Colonic mucosa (tissue), 4 donors: ENCODE results near the gene MOB3B. TPM values are rescaled to one million over a fixed set of nuclear protein-coding genes. Genes with fewer than 3 reads are reported as not detected.
"Not testable (repeated sequence)": the region's sequence is repeated elsewhere in the genome, so short reads cannot be mapped to it uniquely, and the experiment has no call there.

Source experiments
- DNase-seq: peaks from one replicate; pipeline ENCODE4 v3.0.0-alpha.2; 2020
- H3K27ac ChIP-seq: fragments of 200-600 bp; one replicate; pipeline ENCODE4 v1.8.0; 2021
- H3K27me3 ChIP-seq: fragments of 200-600 bp; one replicate; pipeline ENCODE4 v1.8.0; 2021
- H3K36me3 ChIP-seq: fragments of 200-600 bp; one replicate; pipeline ENCODE4 v1.8.0; 2021
- H3K4me1 ChIP-seq: fragments of 200-600 bp; one replicate; pipeline ENCODE4 v1.8.0; 2021; ENCODE audit warnings: mild to moderate bottlenecking
- H3K4me3 ChIP-seq: fragments of 200-600 bp; one replicate; pipeline ENCODE4 v1.8.0; 2021
- H3K9ac ChIP-seq, 2 donors: one replicate each; pipeline ENCODE4 v1.7.0; 2013; ENCODE audit warnings: control low read depth in 2 of 2, low read depth in 2 of 2, low read length in 2 of 2
- H3K9me3 ChIP-seq: fragments of 200-600 bp; one replicate; pipeline ENCODE4 v1.8.0; 2021
- intact Hi-C: fragments of 100-400 bp; cut with DNase I; formaldehyde crosslinking; loops from one replicate; pipeline ENCODE4 v1.14.1; 2022
- total RNA-seq, 2 donors: library from RNA; stranded (reverse); fragmentation: NEBNext Ultra II Directional in 1 of 2; extraction: Animal tissue kit (Norgen Biotek cat#: 25700) in 1 of 2; gene quantifications; one replicate each; pipeline ENCODE4 v1.2.1, GENCODE V29; 2021
- TF ChIP-seq, protein P1 (sequence below): fragments of 200-600 bp; IDR thresholded peaks from one replicate; pipeline ENCODE4 v1.8.0; 2022; ENCODE audit warnings: antibody characterized with exemption, mild to moderate bottlenecking
- donor health status: healthy.
- donor health status: DM: no; HTN: no; CAD: no.
- donor health status: DM: no; HTN: no; CAD: no.

The MOB3B gene
- total RNA-seq, 2 donors from 2014 or later, result 35.8 to 39.6 TPM

DNA sequence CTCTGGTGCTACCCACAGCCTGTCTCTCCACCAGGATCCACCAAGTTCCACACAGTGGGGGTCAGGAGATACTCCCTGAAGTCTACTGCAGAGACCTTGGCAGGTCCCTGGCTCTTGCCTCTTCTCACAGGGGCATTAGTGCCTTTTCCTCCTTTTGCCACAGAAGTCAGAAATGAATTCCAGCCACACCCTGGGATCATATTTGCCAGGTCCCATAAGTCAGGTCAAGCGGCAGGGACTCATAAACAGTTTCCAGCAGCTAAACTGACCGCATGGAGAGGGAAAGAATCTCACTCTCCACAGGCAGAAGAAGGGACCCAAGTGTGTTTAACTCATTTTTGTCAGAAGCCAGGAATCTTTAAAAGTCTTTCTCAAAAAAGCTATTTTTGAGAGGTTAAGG is 18.8 kb downstream of the MOB3B start:
- Histone ChIP-seq H3K27ac (no peak overlapping the region), H3K9ac (no peak overlapping the region), H3K9me3 (no peaks in the 10 kb centered on the region), H3K4me3 (no peak overlapping the region), H3K27me3 (no peaks in the 10 kb centered on the region), H3K36me3 (no peaks in the 10 kb centered on the region), H3K4me1 (no peaks in the 10 kb centered on the region)
- TF ChIP-seq, protein P1, sequence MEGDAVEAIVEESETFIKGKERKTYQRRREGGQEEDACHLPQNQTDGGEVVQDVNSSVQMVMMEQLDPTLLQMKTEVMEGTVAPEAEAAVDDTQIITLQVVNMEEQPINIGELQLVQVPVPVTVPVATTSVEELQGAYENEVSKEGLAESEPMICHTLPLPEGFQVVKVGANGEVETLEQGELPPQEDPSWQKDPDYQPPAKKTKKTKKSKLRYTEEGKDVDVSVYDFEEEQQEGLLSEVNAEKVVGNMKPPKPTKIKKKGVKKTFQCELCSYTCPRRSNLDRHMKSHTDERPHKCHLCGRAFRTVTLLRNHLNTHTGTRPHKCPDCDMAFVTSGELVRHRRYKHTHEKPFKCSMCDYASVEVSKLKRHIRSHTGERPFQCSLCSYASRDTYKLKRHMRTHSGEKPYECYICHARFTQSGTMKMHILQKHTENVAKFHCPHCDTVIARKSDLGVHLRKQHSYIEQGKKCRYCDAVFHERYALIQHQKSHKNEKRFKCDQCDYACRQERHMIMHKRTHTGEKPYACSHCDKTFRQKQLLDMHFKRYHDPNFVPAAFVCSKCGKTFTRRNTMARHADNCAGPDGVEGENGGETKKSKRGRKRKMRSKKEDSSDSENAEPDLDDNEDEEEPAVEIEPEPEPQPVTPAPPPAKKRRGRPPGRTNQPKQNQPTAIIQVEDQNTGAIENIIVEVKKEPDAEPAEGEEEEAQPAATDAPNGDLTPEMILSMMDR, result no peak
- intact Hi-C loops, result no loop called here
- DNase-seq, result no peak

DNA sequence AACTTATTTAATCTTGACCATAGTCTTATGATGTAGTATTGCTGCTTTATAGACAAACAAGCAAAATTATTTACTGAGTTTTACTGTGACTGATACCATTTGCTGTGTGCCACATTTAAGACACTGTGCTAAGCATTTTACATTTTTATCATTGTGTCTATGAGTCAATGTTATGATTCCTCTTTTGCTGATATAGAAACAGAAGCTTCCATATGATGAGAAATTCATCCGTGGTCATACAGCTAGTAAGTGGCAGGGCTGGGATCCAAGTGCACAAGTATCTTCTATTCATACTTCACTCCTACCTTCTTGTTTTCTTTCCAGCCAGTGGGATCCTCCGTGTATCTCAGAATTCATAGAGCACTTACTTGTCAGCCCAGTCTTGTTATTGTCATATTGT is 22.6 kb downstream of the MOB3B start:
- Histone ChIP-seq H3K27me3 (no peaks in the 10 kb centered on the region), H3K4me1 (no peaks in the 10 kb centered on the region), H3K36me3 (no peaks in the 10 kb centered on the region), H3K4me3 (no peak overlapping the region), H3K27ac (no peak overlapping the region), H3K9ac (no peak overlapping the region), H3K9me3 (no peaks in the 10 kb centered on the region)
- TF ChIP-seq, protein P1, result no peak
- DNase-seq, result no peak
- intact Hi-C loops, result no loop called here

DNA sequence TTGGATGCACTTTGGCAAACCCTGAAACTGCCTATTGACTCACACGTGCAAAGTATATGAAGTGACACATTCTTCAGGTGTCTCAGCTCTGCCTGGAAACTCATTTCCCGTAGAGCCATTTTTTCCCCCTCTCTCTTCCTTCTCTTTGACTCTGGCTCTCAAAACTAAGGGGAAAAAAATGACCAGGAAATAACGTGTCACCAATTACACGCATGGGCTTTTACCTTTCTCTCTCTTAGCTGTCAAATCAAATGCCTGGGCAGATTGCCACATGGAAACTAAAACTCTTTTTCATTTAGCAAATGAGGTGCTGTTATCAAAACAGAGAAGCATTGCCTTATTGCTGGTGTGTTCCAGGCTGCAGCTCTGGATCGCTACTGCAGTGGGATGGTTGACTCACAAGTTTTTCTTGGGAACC is 23.9 kb downstream of the MOB3B start:
- no peak for DNase-seq
- TF ChIP-seq, protein P1, result no peak
- Histone ChIP-seq H3K27me3 (no peaks in the 10 kb centered on the region), H3K9ac (no peak overlapping the region), H3K4me1 (no peaks in the 10 kb centered on the region), H3K27ac (no peak overlapping the region), H3K4me3 (no peak overlapping the region), H3K36me3 (no peaks in the 10 kb centered on the region), H3K9me3 (no peaks in the 10 kb centered on the region)
- intact Hi-C loops, result no loop called here

DNA sequence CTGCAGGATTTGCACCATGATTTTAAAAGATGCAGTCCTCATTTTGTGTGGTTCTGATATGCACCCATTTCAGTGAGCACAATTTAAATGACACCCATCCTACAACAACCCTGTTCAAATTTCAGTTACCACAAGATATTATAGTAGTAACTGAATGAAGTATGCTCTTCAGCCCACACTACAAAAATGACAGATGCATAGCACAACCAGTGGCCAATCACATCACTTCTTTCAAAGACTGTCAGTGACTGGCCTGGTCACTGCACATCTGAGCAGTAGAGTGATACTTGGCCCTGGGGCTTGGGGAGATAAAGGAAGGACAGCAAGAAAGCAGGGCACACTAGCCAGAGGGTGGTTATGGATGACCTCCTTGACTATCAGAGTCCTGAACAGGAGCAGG is 25.4 kb downstream of the MOB3B start:
- DNase-seq, result no peak
- Histone ChIP-seq H3K4me1 (no peaks in the 10 kb centered on the region), H3K27ac (no peak overlapping the region), H3K36me3 (no peaks in the 10 kb centered on the region), H3K9me3 (no peaks in the 10 kb centered on the region), H3K9ac (no peak overlapping the region), H3K4me3 (no peak overlapping the region), H3K27me3 (no peaks in the 10 kb centered on the region)
- TF ChIP-seq, protein P1, result no peak
- intact Hi-C loops, result no loop called here

DNA sequence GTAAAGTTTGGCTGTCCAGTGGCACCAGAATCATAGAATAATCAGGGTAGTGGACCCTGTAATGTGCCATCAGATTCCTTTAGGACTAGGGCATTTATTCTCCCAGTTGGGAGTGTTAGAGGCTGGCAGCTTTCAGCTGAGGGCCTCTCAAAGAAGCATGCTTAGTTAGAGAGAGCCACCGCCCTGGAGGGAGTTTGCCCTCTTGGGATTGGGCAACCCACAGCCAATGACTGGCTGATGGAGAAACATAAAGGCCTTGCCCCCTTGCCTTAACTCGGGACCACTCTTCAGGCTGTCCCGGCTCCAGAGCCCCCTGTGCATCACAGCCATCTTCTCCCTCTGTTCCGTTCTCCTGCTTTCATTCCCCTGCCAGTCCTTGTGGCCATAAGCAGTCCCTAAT is 26.0 kb downstream of the MOB3B start:
- no peak for DNase-seq
- H3K4me1 ChIP-seq, result no peaks in the 10 kb centered on the region
- no peak overlapping the region for H3K27ac ChIP-seq
- H3K27me3 ChIP-seq, result no peaks in the 10 kb centered on the region
- intact Hi-C loops, result no loop called here
- no peak overlapping the region for H3K9ac ChIP-seq
- H3K4me3 ChIP-seq, result no peak overlapping the region
- TF ChIP-seq, protein P1, result no peak
- H3K36me3 ChIP-seq, result no peaks in the 10 kb centered on the region
- H3K9me3 ChIP-seq, result no peaks in the 10 kb centered on the region

DNA sequence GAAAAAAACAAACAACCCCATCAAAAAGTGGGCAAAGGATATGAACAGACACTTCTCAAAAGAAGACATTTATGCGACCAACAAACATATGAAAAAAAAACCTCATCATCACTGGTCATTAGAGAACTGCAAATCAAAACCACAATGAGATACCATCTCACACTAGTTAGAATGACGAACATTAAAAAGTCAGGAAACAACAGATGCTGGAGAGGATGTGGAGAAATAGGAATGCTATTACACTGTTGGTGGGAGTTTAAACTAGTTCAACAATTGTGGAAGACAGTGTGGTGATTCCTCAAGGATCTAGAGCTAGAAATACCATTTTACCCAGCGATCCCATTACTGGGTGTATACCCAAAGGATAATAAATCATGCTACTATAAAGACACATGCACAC is 28.7 kb downstream of the MOB3B start:
- H3K36me3 ChIP-seq, H3K4me3 ChIP-seq, DNase-seq, H3K4me1 ChIP-seq, H3K9me3 ChIP-seq, H3K27me3 ChIP-seq, H3K27ac ChIP-seq, intact Hi-C loops, H3K9ac ChIP-seq: not testable (repeated sequence)
